Esophagus muscularis mucosa (tissue), 4 donors: ENCODE data around the gene TMX3. TPM values are rescaled to one million over a fixed set of nuclear protein-coding genes. Genes with fewer than 3 reads are reported as not detected.

Experiments used
- DNase-seq: peaks from one replicate; pipeline ENCODE4 v3.0.0-alpha.2; 2017; ENCODE audit errors: extremely low spot score
- H3K27ac ChIP-seq, 4 donors: fragments of 200-600 bp; sonication (generic); replicated peaks in 1 of 4; 1 replicate in 3 of 4; 2 replicates in 1 of 4; pipeline ENCODE4 v1.5.1; 2016 to 2019; ENCODE audit warnings: mild to moderate bottlenecking in 1 of 4
- H3K27me3 ChIP-seq, 4 donors: fragments of 200-600 bp; sonication (generic); one replicate each; pipeline versions ENCODE4 v1.5.1 to v1.6.0; 2016 to 2019
- H3K36me3 ChIP-seq, 4 donors: fragments of 200-600 bp; sonication (generic); one replicate each; pipeline ENCODE4 v1.5.1; 2016 to 2019
- H3K4me1 ChIP-seq, 4 donors: fragments of 200-600 bp; sonication (generic); one replicate each; pipeline ENCODE4 v1.5.1; 2016 to 2019
- H3K4me3 ChIP-seq, 4 donors: fragments of 200-600 bp; sonication (generic); 1 replicate in 2 of 4; 2 replicates in 2 of 4; pipeline ENCODE4 v1.5.1; 2016 to 2019; ENCODE audit warnings: mild to moderate bottlenecking in 4 of 4, moderate library complexity in 1 of 4
- H3K9me3 ChIP-seq, 4 donors: fragments of 200-600 bp; sonication (generic); 1 replicate in 3 of 4; 2 replicates in 1 of 4; pipeline ENCODE4 v1.5.1; 2016 to 2019
- CTCF ChIP-seq, 3 experiments: fragments of 200-600 bp in 2 of 3; fragments of 450-650 bp in 1 of 3; sonication (generic) in 2 of 3; IDR thresholded peaks; one replicate each; pipeline ENCODE4 v1.5.1; 2017 to 2019; ENCODE audit warnings: antibody characterized with exemption in 3 of 3, mild to moderate bottlenecking in 2 of 3, moderate library complexity in 1 of 3
- EP300 ChIP-seq: sonication (generic); formaldehyde crosslinking; IDR thresholded peaks from one replicate; pipeline ENCODE4 v1.6.1; 2017; ENCODE audit warnings: antibody characterized with exemption
- POLR2A ChIP-seq: fragments of 450-650 bp; IDR thresholded peaks from one replicate; pipeline ENCODE4 v1.6.1; 2017; ENCODE audit warnings: antibody characterized with exemption, moderate library complexity, mild to moderate bottlenecking, low read depth
- POLR2AphosphoS5 ChIP-seq, 2 donors: sonication (generic); formaldehyde crosslinking; IDR thresholded peaks; one replicate each; pipeline ENCODE4 v1.6.1; 2017; ENCODE audit warnings: antibody characterized with exemption in 2 of 2
- WGBS: methylation state at CpG from one replicate; pipeline ENCODE4 v1.1.5; 2018; 5-methylcytosine and 5-hydroxymethylcytosine counted together
- intact Hi-C: fragments of 100-400 bp; cut with DNase I; formaldehyde crosslinking; loops from one replicate; pipeline ENCODE4 v1.15.1; 2023
- total RNA-seq, 4 donors: library from RNA; depleted of rRNA; stranded (reverse); fragments of >200 nt; gene quantifications; one replicate each; pipeline versions ENCODE4 v1.1.0 to v1.2.1, GENCODE V29; 2016

TMX3 gene
- total RNA-seq, 4 donors from 2014 or later = 29.0 to 39.5 (median 31.3) TPM

- Histone ChIP-seq H3K27ac (peak overlapping the region; percentile 41 to 56 (median 50)), H3K36me3 (peaks cover 0 to 4% (median 0%) of the 10 kb centered on the region in 4 donors), H3K4me3 (peak overlapping the region; percentile 0 to 41 (median 27)), H3K27me3 (no peaks in the 10 kb centered on the region), H3K9me3 (no peaks in the 10 kb centered on the region), H3K4me1 (no peaks in the 10 kb centered on the region)
- intact Hi-C loops = no loop called here
- TF ChIP-seq POLR2AphosphoS5 (IDR thresholded peaks at IDR 0.05) (no peak), CTCF (IDR thresholded peaks at IDR 0.05) (no peak), POLR2A (no peak), EP300 (no peak)
- WGBS = 70% methylated on average over 8 of the region's 8 CpGs
- no peak for DNase-seq
These were observed 7.0 kb upstream of the TMX3 start for GRCh38 chr18:68721681-68722583.

GRCh38 chr18:68714366-68714711, 569 bp downstream of the TMX3 start:
- no peak for DNase-seq
- peak overlapping the region; percentile 80 to 84 (median 82) for H3K27ac ChIP-seq
- TF ChIP-seq POLR2AphosphoS5 (IDR thresholded peaks at IDR 0.05) (no peak), EP300 (no peak), POLR2A (no peak), CTCF (IDR thresholded peaks at IDR 0.05) (no peak)
- H3K36me3 ChIP-seq = peaks cover 0 to 35% (median 21%) of the 10 kb centered on the region in 4 donors
- H3K27me3 ChIP-seq = no peaks in the 10 kb centered on the region
- intact Hi-C loops = no loop called here
- H3K9me3 ChIP-seq = no peaks in the 10 kb centered on the region
- H3K4me1 ChIP-seq = peaks cover 5 to 37% (median 30%) of the 10 kb centered on the region in 4 donors
- H3K4me3 ChIP-seq = peak overlapping the region; percentile 89 to 95 (median 92)
- WGBS = under 1% methylated on average over 12 of the region's 14 CpGs

- peak overlapping the region; percentile 89 to 95 (median 92) for H3K4me3 ChIP-seq
- TF ChIP-seq EP300 (no peak), CTCF (IDR thresholded peaks at IDR 0.05) (no peak), POLR2AphosphoS5 (IDR thresholded peaks at IDR 0.05) (no peak), POLR2A (no peak)
- peaks cover 5 to 37% (median 30%) of the 10 kb centered on the region in 4 donors for H3K4me1 ChIP-seq
- intact Hi-C loops = no loop called here
- H3K27me3 ChIP-seq = no peaks in the 10 kb centered on the region
- WGBS = 24% methylated on average over 6 of the region's 6 CpGs
- H3K36me3 ChIP-seq = peaks cover 0 to 39% (median 25%) of the 10 kb centered on the region in 4 donors
- DNase-seq = no peak
- H3K27ac ChIP-seq = peak overlapping the region in 2 of 4 donors; percentile 82 to 84
- H3K9me3 ChIP-seq = no peaks in the 10 kb centered on the region
These were observed 1.1 kb downstream of the TMX3 start for GRCh38 chr18:68713796-68714195.

- DNase-seq = no peak
- intact Hi-C loops = no loop called here
- Histone ChIP-seq H3K9me3 (no peaks in the 10 kb centered on the region), H3K36me3 (peaks cover 0 to 46% (median 30%) of the 10 kb centered on the region in 4 donors), H3K27me3 (no peaks in the 10 kb centered on the region), H3K4me3 (no peak overlapping the region), H3K4me1 (peaks cover 5 to 37% (median 30%) of the 10 kb centered on the region in 4 donors), H3K27ac (no peak overlapping the region)
- TF ChIP-seq EP300 (no peak), POLR2A (no peak), CTCF (IDR thresholded peaks at IDR 0.05) (no peak), POLR2AphosphoS5 (IDR thresholded peaks at IDR 0.05) (no peak)
- 83% methylated on average over 4 of the region's 4 CpGs for WGBS
These were observed 1.8 kb downstream of the TMX3 start for GRCh38 chr18:68713131-68713530.
